Measurements from ENCODE around the gene PLS1. TPM values are rescaled to one million over a fixed set of nuclear protein-coding genes. Genes with fewer than 3 reads are reported as not detected.

The PLS1 gene
- polyA plus RNA-seq, 1 experiment, result 0.23 TPM

GRCh38 chr3:142615171-142615570 lies 19.0 kb downstream of the PLS1 start:
- no peak overlapping the region for H3K4me3 ChIP-seq (ENCODE audit: low read depth, low read length)
- CTCF ChIA-PET, result interaction anchor here (0.6 to 2.3 kb wide), 2 partner anchors 10 to 336 kb away, joined by 3 to 8 read pairs; no protein-coding TSS in a partner anchor
- POLR2A ChIA-PET, result no interaction called here
- H3K27me3 ChIP-seq (ENCODE audit: control insufficient read depth, insufficient read depth, low read length), result no peaks in the 10 kb centered on the region; the same call in 1 of the 2 replicates
- no peak for DNase-seq (ENCODE audit: low read depth)
- no peaks in the 10 kb centered on the region for H3K36me3 ChIP-seq (ENCODE audit: control insufficient read depth, insufficient read depth, low read length)
- TF ChIP-seq CTCF (IDR thresholded peaks at IDR 0.05; ENCODE audit: insufficient read depth, low read depth, low read length), result no peak

DNA sequence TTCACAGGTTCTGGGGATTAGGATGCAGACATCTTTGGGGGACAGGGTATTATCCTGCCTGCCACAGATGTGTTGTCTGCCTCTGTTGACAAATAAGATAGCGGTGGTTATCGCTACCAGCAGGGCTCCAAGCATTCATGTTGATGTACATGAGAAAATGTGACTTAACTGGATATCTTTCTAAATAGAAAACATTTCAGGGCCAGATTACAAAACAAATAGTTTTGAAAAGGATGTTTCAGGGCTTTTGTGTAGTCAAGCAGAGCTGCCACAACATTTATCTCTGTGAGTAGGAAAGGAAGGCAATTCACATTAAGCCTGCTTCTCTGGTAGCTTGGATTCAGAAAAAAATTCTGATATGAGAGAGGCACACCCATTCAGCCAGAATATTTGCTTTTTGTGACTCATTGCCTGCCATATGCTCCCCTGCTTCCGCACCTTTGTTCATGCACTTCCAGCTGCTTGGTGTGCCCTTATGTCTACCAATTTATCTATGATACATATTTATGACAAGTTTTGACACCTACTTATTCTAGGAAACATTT lies 22.8 kb downstream of the PLS1 start:
- DNase-seq (ENCODE audit: low read depth), result no peak
- ChIA-PET CTCF (interaction anchor here (1.4 to 2.1 kb wide), 2 partner anchors 10 to 16 kb away, joined by 3 to 6 read pairs; no protein-coding TSS in a partner anchor), POLR2A (no interaction called here)
- no peak for TF ChIP-seq CTCF (IDR thresholded peaks at IDR 0.05; ENCODE audit: insufficient read depth, low read depth, low read length)
- peaks cover 1% of the 10 kb centered on the region; the same call in 1 of the 2 replicates for H3K27me3 ChIP-seq (ENCODE audit: control insufficient read depth, insufficient read depth, low read length)
- H3K36me3 ChIP-seq (ENCODE audit: control insufficient read depth, insufficient read depth, low read length), result no peaks in the 10 kb centered on the region
- no peak overlapping the region for H3K4me3 ChIP-seq (ENCODE audit: low read depth, low read length)

GRCh38 chr3:142622405-142622804 lies 26.2 kb downstream of the PLS1 start:
- ChIA-PET POLR2A (no interaction called here), CTCF (no interaction called here)
- no peak for TF ChIP-seq CTCF (IDR thresholded peaks at IDR 0.05; ENCODE audit: insufficient read depth, low read depth, low read length)
- no peaks in the 10 kb centered on the region for H3K36me3 ChIP-seq (ENCODE audit: control insufficient read depth, insufficient read depth, low read length)
- no peak for DNase-seq (ENCODE audit: low read depth)
- peaks cover 6% of the 10 kb centered on the region; the same call in 1 of the 2 replicates for H3K27me3 ChIP-seq (ENCODE audit: control insufficient read depth, insufficient read depth, low read length)
- H3K4me3 ChIP-seq (ENCODE audit: low read depth, low read length), result no peak overlapping the region

- Histone ChIP-seq H3K27me3 (ENCODE audit: control insufficient read depth, insufficient read depth, low read length) (peaks cover 6% of the 10 kb centered on the region; the same call in 1 of the 2 replicates), H3K4me3 (ENCODE audit: low read depth, low read length) (no peak overlapping the region), H3K36me3 (ENCODE audit: control insufficient read depth, insufficient read depth, low read length) (no peaks in the 10 kb centered on the region)
- TF ChIP-seq CTCF (IDR thresholded peaks at IDR 0.05; ENCODE audit: insufficient read depth, low read depth, low read length), result no peak
- ChIA-PET POLR2A (no interaction called here), CTCF (interaction anchor here (1.1 kb wide), 1 partner anchor 13 kb away, joined by 5 read pairs; no protein-coding TSS in a partner anchor)
- no peak for DNase-seq (ENCODE audit: low read depth)
These were observed 27.0 kb downstream of the PLS1 start for GRCh38 chr3:142623194-142623593.

DNA sequence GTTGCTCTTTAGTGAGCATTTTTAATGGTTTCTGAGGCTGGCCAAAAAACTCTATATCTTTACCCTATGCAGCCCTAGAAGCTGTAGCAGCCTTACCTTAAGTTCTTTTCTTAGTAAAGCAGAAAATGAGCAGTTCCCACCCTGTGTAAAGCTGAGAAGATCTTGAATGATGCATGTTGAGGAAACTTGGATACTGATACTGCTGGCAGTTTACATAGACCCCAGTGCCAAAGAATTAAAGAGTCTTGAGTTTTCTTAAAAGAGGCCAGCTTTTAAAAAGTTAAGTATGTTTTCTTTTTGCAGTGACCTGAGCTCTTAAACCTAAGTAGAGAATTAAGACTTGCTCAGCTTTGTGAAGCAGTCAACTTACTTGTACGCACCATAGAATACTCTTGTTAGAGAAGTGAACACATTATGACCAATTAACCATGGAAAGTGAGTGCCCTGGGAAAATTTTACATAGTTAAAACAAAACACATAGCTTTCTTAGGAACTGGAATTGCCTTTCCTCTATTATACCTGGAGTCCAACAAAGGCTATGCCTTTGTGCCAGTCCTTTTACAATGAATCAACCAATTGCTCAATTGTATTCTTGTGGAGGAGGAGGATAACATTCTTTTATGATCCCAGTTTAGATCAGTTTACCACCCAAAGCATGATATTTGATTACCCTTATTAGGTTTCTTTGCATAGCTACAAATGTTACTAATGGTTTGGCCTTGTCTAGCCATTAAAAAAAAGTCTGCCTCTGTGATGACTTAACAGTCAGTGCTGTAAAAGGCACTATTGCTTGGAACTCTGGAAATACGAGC lies 28.4 kb downstream of the PLS1 start:
- no peak overlapping the region for H3K4me3 ChIP-seq (ENCODE audit: low read depth, low read length)
- DNase-seq (ENCODE audit: low read depth), result no peak
- ChIA-PET POLR2A (no interaction called here), CTCF (interaction anchor here (1.7 kb wide), 1 partner anchor 8 kb away, joined by 8 read pairs; no protein-coding TSS in a partner anchor)
- TF ChIP-seq CTCF (IDR thresholded peaks at IDR 0.05; ENCODE audit: insufficient read depth, low read depth, low read length), result no peak
- H3K36me3 ChIP-seq (ENCODE audit: control insufficient read depth, insufficient read depth, low read length), result no peaks in the 10 kb centered on the region
- peaks cover 6% of the 10 kb centered on the region; the same call in 1 of the 2 replicates for H3K27me3 ChIP-seq (ENCODE audit: control insufficient read depth, insufficient read depth, low read length)

All from BJ (cell line).